HepG2 (cell line): Measurements from ENCODE around the gene KHNYN. TPM values are rescaled to one million over a fixed set of nuclear protein-coding genes. Genes with fewer than 3 reads are reported as not detected.

Source experiments
- ATAC-seq: fragments of 200-7000 bp; cut with Tn5 transposase; 3 replicates; pipeline ENCODE4 v1.9.1; 2020; ENCODE audit warnings: mild to moderate bottlenecking, moderate library complexity
- BruUV-seq: library from RNA; stranded (reverse); fragments of 400-500 nt; replicated peaks from 2 replicates; lab custom pipeline; 2021; lab: Mats Ljungman, UMichigan
- CTCF ChIA-PET: fragments of 300-600 bp; formaldehyde crosslinking; extraction: SDS; loops from one replicate; lab custom pipeline; 2021; ENCODE audit warnings: low total read pairs, inconsistent platforms, low intra/inter-chr PET ratio; lab: Yijun Ruan, JAX
- POLR2A ChIA-PET: fragments of 350-600 bp; sonication (Branson Sonifier 250); formaldehyde crosslinking; loops from one replicate; lab custom pipeline; 2020; ENCODE audit warnings: antibody characterized with exemption, inconsistent platforms; lab: Yijun Ruan, JAX
- DNase-seq: peaks from one replicate; pipeline ENCODE4 v3.0.0-alpha.2; 2015; ENCODE audit warnings: low spot score
- FAIRE-seq: peaks from 3 replicates; lab custom pipeline; 2011; peaks lifted over from hg19 to GRCh38; lab: Jason Lieb, UNC
- H2AFZ ChIP-seq: one replicate; pipeline ENCODE4 v1.6.1; 2011; ENCODE audit warnings: low read length, inconsistent platforms
- H3K27ac ChIP-seq: fragments of 300-600 bp; 3 replicates; pipeline ENCODE4 v1.8.0; 2011; ENCODE audit warnings: mixed run types, mild to moderate bottlenecking, mixed read lengths, low read length, inconsistent platforms; ENCODE audit not compliant: insufficient read depth; ENCODE audit errors: extremely low read length
- H3K27me3 ChIP-seq, 2 experiments: fragments of 200-600 bp in 1 of 2; 2 replicates in 1 of 2; 3 replicates in 1 of 2; pipeline versions ENCODE4 v1.6.0 to v1.8.0; 2011; ENCODE audit warnings: low read length in 2 of 2, mild to moderate bottlenecking in 2 of 2, moderate library complexity in 2 of 2, inconsistent platforms in 1 of 2; ENCODE audit not compliant: insufficient read depth in 2 of 2, control insufficient read depth in 1 of 2
- H3K36me3 ChIP-seq, 2 experiments: fragments of 200-600 bp in 1 of 2; replicated peaks in 1 of 2; 2 replicates in 1 of 2; 3 replicates in 1 of 2; pipeline versions ENCODE4 v1.5.1 to v1.8.0; 2011; ENCODE audit warnings: low read length in 2 of 2, inconsistent platforms in 1 of 2; ENCODE audit not compliant: insufficient read depth in 2 of 2, control insufficient read depth in 1 of 2
- H3K4me1 ChIP-seq: 2 replicates; pipeline ENCODE4 v1.5.1; 2012; ENCODE audit warnings: low read length, inconsistent platforms; ENCODE audit not compliant: insufficient read depth
- H3K4me2 ChIP-seq: 2 replicates; pipeline ENCODE4 v1.6.0; 2011; ENCODE audit warnings: low read depth, low read length, inconsistent platforms
- H3K4me3 ChIP-seq, 3 experiments: fragments of 200-600 bp in 1 of 3; sonication (generic), shearing (Covaris generic) in 1 of 3; replicated peaks in 1 of 3; 2 replicates each; pipeline ENCODE4 v1.5.1; 2011 to 2016; ENCODE audit warnings: low read length in 3 of 3, inconsistent platforms in 2 of 3, low read depth in 2 of 3, mild to moderate bottlenecking in 2 of 3, control low read depth in 1 of 3, mixed read lengths in 1 of 3; ENCODE audit not compliant: insufficient read depth in 1 of 3
- H3K79me2 ChIP-seq: one replicate; pipeline ENCODE4 v1.6.1; 2011; ENCODE audit warnings: low read length, inconsistent platforms; ENCODE audit not compliant: insufficient read depth
- H3K9ac ChIP-seq: 2 replicates; pipeline ENCODE4 v1.6.0; 2011; ENCODE audit warnings: mild to moderate bottlenecking, low read depth, low read length, inconsistent platforms; ENCODE audit not compliant: insufficient read depth
- H3K9me3 ChIP-seq: 2 replicates; pipeline ENCODE4 v1.5.1; 2012; ENCODE audit warnings: mild to moderate bottlenecking, low read length
- H4K20me1 ChIP-seq: 2 replicates; pipeline ENCODE4 v1.6.0; 2011; ENCODE audit warnings: inconsistent platforms, mild to moderate bottlenecking, low read length, moderate library complexity; ENCODE audit not compliant: insufficient read depth
- FOXA1 ChIP-seq, 2 experiments: fragments of 450-650 bp in 1 of 2; sonication (generic) in 1 of 2; formaldehyde crosslinking in 1 of 2; IDR thresholded peaks; 2 replicates each; pipeline versions ENCODE4 v1.4.0 to v1.6.1; 2016 to 2020; ENCODE audit warnings: missing genetic modification reagents in 1 of 2
- FOXO1 ChIP-seq: sonication (generic); formaldehyde crosslinking; IDR thresholded peaks from 2 replicates; pipeline ENCODE4 v1.4.0; 2020; ENCODE audit warnings: missing genetic modification reagents
- HES4 ChIP-seq: sonication (generic); formaldehyde crosslinking; IDR thresholded peaks from 2 replicates; pipeline ENCODE4 v1.9.0; 2021; ENCODE audit warnings: mild to moderate bottlenecking, missing genetic modification reagents, borderline replicate concordance
- HNRNPH1 ChIP-seq: fragments of 200-400 bp; formaldehyde crosslinking; optimal IDR thresholded peaks from 2 replicates; pipeline ENCODE3; 2017; ENCODE audit warnings: mild to moderate bottlenecking, low read depth, low read length
- MED13 ChIP-seq: sonication (generic); formaldehyde crosslinking; IDR thresholded peaks from 2 replicates; pipeline ENCODE4 v1.5.0; 2020; ENCODE audit warnings: missing genetic modification reagents
- MTF2 ChIP-seq: sonication (generic); formaldehyde crosslinking; IDR thresholded peaks from 2 replicates; pipeline ENCODE4 v1.5.0; 2020; ENCODE audit warnings: missing genetic modification reagents, borderline replicate concordance
- NFIB ChIP-seq: sonication (generic); formaldehyde crosslinking; IDR thresholded peaks from 2 replicates; pipeline ENCODE4 v1.9.0; 2021; ENCODE audit warnings: missing genetic modification reagents, mild to moderate bottlenecking, borderline replicate concordance
- PTBP1 ChIP-seq: fragments of 200-400 bp; formaldehyde crosslinking; IDR thresholded peaks from 2 replicates; pipeline ENCODE4 v1.6.1; 2018; ENCODE audit warnings: low read length, low read depth; ENCODE audit not compliant: poor library complexity, severe bottlenecking
- SATB2 ChIP-seq: sonication (generic); formaldehyde crosslinking; IDR thresholded peaks from 2 replicates; pipeline ENCODE4 v1.5.0; 2020; ENCODE audit warnings: missing genetic modification reagents
- SMYD3 ChIP-seq: sonication (generic); formaldehyde crosslinking; IDR thresholded peaks from 2 replicates; pipeline ENCODE4 v1.8.1; 2023; ENCODE audit warnings: mild to moderate bottlenecking, missing genetic modification reagents
- STAT5B ChIP-seq: sonication (generic); formaldehyde crosslinking; IDR thresholded peaks from 2 replicates; pipeline ENCODE4 v1.4.0; 2020; ENCODE audit warnings: missing genetic modification reagents
- UBTF ChIP-seq: sonication (generic); formaldehyde crosslinking; IDR thresholded peaks from 2 replicates; pipeline ENCODE4 v1.4.0; 2020; ENCODE audit warnings: mild to moderate bottlenecking, missing genetic modification reagents
- ZBTB2 ChIP-seq: sonication (generic); formaldehyde crosslinking; IDR thresholded peaks from 2 replicates; pipeline ENCODE4 v1.8.0; 2022; ENCODE audit warnings: low read depth, missing genetic modification reagents
- ZNF292 ChIP-seq: sonication (generic); formaldehyde crosslinking; IDR thresholded peaks from 2 replicates; pipeline ENCODE4 v1.8.1; 2022; ENCODE audit warnings: mild to moderate bottlenecking, low read depth, missing genetic modification reagents, borderline replicate concordance
- ZNF709 ChIP-seq: sonication (generic); formaldehyde crosslinking; IDR thresholded peaks from 2 replicates; pipeline ENCODE4 v1.5.0; 2020; ENCODE audit warnings: mild to moderate bottlenecking, missing genetic modification reagents
- WGBS: methylation state at CpG from one replicate; pipeline ENCODE4 v1.1.6; 2017; ENCODE audit warnings: low lambda C conversion rate; 5-methylcytosine and 5-hydroxymethylcytosine counted together
- in situ Hi-C: cut with HindIII; loops from 2 replicates; pipeline ENCODE4 v1.10.0; 2017; ENCODE audit warnings: low pct_unique_long_range_greater_than_20kb; ENCODE audit not compliant: extremely low pct_ligation_motif_present
- intact Hi-C: fragments of 100-400 bp; cut with micrococcal nuclease; formaldehyde crosslinking; loops from one replicate; pipeline ENCODE4 v1.10.0; 2022; ENCODE audit not compliant: unreplicated experiment
- polyA plus RNA-seq, 8 experiments: library from polyadenylated mRNA; depleted of rRNA in 3 of 8; stranded (reverse) in 7 of 8; unstranded in 1 of 8; fragments of >200 nt; fragmentation: Illumina TruSeq in 4 of 8; extraction: Trizol in 4 of 8; gene quantifications; 2 replicates each; pipeline versions ENCODE4 v1.2.1 to v1.2.3, GENCODE V29; 2011 to 2016; ENCODE audit warnings: low read depth in 4 of 8, missing spikeins in 1 of 8, mixed read lengths in 1 of 8; ENCODE audit not compliant: insufficient read depth in 1 of 8
- total RNA-seq, 5 experiments: library from RNA; depleted of rRNA; stranded (reverse); fragments of >200 nt; fragmentation: Illumina TruSeq; extraction: Trizol; gene quantifications; 2 replicates each; pipeline ENCODE4 v1.2.3, GENCODE V29; 2016; ENCODE audit warnings: low read depth in 1 of 5
- TF ChIP-seq, protein P1 (sequence below): sonication (generic); formaldehyde crosslinking; IDR thresholded peaks from 2 replicates; pipeline ENCODE4 v1.5.1; 2020; ENCODE audit warnings: mild to moderate bottlenecking, missing genetic modification reagents, moderate library complexity

KHNYN gene
- total and polyA plus RNA-seq, 2 of the 13 experiments (the other 11 are each of a cell fraction or from before 2014, with no cell fraction given), result 52.8 to 75.7 TPM

- WGBS, result 70% methylated on average over 17 of the region's 18 CpGs
- Histone ChIP-seq H3K36me3 (no peaks in the 10 kb centered on the region), H3K9me3 (no peaks in the 10 kb centered on the region), H4K20me1 (no peaks in the 10 kb centered on the region), H3K4me1 (peaks cover 2% of the 10 kb centered on the region; the same call in 1 of the 2 replicates), H3K27ac (no peak overlapping the region), H3K79me2 (no peaks in the 10 kb centered on the region), H2AFZ (no peak overlapping the region), H3K4me2 (no peak overlapping the region), H3K27me3 (peaks cover 0 to 3% of the 10 kb centered on the region in 2 experiments; a peak in 2 of 5 replicates), H3K9ac (no peak overlapping the region), H3K4me3 (no peak overlapping the region)
- DNase-seq (no peak), FAIRE-seq (no peak), ATAC-seq (no peak)
- CTCF ChIA-PET, result no interaction called here
- no TSS peak for BruUV-seq
- in situ Hi-C loops (no loop called here), intact Hi-C loops (loop anchor here (2.0 kb wide), 1 partner anchor 37 kb away; no protein-coding TSS in a partner anchor)
- POLR2A ChIA-PET, result interaction anchor here (1.8 kb wide), 1 partner anchor 22 kb away, joined by 8 read pairs; the partner anchor contains the start of genes CBLN3 and KHNYN
- no peak for TF ChIP-seq SATB2
- no peak for TF ChIP-seq NFIB (CRISPR knock-in tag)
- TF ChIP-seq, protein P1, sequence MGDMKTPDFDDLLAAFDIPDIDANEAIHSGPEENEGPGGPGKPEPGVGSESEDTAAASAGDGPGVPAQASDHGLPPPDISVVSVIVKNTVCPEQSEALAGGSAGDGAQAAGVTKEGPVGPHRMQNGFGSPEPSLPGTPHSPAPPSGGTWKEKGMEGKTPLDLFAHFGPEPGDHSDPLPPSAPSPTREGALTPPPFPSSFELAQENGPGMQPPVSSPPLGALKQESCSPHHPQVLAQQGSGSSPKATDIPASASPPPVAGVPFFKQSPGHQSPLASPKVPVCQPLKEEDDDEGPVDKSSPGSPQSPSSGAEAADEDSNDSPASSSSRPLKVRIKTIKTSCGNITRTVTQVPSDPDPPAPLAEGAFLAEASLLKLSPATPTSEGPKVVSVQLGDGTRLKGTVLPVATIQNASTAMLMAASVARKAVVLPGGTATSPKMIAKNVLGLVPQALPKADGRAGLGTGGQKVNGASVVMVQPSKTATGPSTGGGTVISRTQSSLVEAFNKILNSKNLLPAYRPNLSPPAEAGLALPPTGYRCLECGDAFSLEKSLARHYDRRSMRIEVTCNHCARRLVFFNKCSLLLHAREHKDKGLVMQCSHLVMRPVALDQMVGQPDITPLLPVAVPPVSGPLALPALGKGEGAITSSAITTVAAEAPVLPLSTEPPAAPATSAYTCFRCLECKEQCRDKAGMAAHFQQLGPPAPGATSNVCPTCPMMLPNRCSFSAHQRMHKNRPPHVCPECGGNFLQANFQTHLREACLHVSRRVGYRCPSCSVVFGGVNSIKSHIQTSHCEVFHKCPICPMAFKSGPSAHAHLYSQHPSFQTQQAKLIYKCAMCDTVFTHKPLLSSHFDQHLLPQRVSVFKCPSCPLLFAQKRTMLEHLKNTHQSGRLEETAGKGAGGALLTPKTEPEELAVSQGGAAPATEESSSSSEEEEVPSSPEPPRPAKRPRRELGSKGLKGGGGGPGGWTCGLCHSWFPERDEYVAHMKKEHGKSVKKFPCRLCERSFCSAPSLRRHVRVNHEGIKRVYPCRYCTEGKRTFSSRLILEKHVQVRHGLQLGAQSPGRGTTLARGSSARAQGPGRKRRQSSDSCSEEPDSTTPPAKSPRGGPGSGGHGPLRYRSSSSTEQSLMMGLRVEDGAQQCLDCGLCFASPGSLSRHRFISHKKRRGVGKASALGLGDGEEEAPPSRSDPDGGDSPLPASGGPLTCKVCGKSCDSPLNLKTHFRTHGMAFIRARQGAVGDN (CRISPR knock-in tag), result 0 out of 2 replicates have a peak, but pooled peaks have one; percentile 12
- 0 out of 2 replicates have a peak, but pooled peaks have one; percentile 25 for TF ChIP-seq ZBTB2 (CRISPR knock-in tag)
- no peak for TF ChIP-seq STAT5B (CRISPR knock-in tag)
- TF ChIP-seq HNRNPH1, result no peak
- no peak for TF ChIP-seq FOXO1 (CRISPR knock-in tag)
- no peak for TF ChIP-seq PTBP1
- TF ChIP-seq MTF2, result no peak
- no peak for TF ChIP-seq UBTF (CRISPR knock-in tag)
- no peak for TF ChIP-seq FOXA1 (IDR thresholded peaks at IDR 0.05)
- no peak for TF ChIP-seq FOXA1 (CRISPR knock-in tag; IDR thresholded peaks at IDR 0.05)
- TF ChIP-seq HES4 (CRISPR knock-in tag), result 0 out of 2 replicates have a peak, but pooled peaks have one; percentile 3
- no peak for TF ChIP-seq ZNF292 (CRISPR knock-in tag)
- TF ChIP-seq ZNF709 (CRISPR knock-in tag), result no peak
- TF ChIP-seq MED13 (CRISPR knock-in tag), result no peak
- TF ChIP-seq SMYD3 (CRISPR knock-in tag), result no peak
Measured at GRCh38 chr14:24407608-24408325, 22.0 kb upstream of the KHNYN start.
